ENCODE results near the gene NKD1.

DNA sequence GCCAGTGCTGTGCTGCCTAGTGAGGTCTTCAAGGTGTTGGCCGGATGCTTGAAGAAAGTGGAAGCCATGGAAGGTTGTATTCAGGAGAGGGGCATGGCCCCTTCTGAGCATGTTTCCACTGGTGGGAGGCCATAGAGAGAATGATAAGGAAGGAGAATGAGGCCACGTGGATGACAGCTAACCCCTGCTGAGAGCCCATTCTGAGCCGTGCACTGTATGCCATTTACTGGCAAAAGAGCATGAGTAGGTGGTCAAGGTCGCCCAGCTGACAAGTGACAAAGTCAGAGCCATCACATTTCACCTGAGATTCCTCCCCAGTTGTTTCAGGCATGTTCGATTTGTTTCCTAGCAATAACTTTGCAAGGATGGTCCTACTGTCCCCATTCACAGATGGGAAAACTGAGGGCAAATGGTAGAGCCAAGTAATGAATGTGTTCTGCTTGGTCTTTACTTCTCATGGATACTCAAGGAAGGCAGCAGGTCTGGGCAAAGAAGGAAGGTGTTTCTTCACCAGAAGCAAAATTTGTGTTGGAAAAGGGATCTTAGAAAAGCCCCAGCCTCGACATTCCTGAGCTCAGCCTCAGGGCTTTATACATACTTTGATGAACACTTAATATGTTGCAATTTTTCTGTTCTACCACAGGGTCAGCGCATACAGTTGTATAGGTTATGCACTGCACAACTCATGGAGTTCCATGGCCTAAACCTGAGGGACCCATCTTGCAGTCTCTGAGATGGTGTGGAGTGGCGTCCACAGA is 10.5 kb upstream of the NKD1 start:
- TF ChIP-seq, protein P1, sequence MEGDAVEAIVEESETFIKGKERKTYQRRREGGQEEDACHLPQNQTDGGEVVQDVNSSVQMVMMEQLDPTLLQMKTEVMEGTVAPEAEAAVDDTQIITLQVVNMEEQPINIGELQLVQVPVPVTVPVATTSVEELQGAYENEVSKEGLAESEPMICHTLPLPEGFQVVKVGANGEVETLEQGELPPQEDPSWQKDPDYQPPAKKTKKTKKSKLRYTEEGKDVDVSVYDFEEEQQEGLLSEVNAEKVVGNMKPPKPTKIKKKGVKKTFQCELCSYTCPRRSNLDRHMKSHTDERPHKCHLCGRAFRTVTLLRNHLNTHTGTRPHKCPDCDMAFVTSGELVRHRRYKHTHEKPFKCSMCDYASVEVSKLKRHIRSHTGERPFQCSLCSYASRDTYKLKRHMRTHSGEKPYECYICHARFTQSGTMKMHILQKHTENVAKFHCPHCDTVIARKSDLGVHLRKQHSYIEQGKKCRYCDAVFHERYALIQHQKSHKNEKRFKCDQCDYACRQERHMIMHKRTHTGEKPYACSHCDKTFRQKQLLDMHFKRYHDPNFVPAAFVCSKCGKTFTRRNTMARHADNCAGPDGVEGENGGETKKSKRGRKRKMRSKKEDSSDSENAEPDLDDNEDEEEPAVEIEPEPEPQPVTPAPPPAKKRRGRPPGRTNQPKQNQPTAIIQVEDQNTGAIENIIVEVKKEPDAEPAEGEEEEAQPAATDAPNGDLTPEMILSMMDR (IDR thresholded peaks at IDR 0.05; ENCODE audit: low read depth, low read length), result no peak
- no peak for TF ChIP-seq EZH2phosphoT487 (IDR thresholded peaks at IDR 0.05; ENCODE audit: low read depth)
